Left lung (tissue), 10 donors: Measurements from ENCODE around the gene DNAL4. TPM values are rescaled to one million over a fixed set of nuclear protein-coding genes. Genes with fewer than 3 reads are reported as not detected.

Experiments used
- ATAC-seq: fragments of 200-7000 bp; cut with Tn5 transposase; one replicate; pipeline ENCODE4 v1.9.1; 2020; ENCODE audit warnings: moderate library complexity
- DNase-seq, 4 donors: peaks; one replicate each; pipeline ENCODE4 v3.0.0-alpha.2; 2013 to 2020
- H3K27ac ChIP-seq, 2 donors: fragments of 200-600 bp; sonication (generic) in 1 of 2; one replicate each; pipeline versions ENCODE4 v1.5.0 to v1.8.0; 2020 to 2021
- H3K27me3 ChIP-seq, 2 donors: fragments of 200-600 bp; sonication (generic) in 1 of 2; one replicate each; pipeline versions ENCODE4 v1.5.0 to v1.8.0; 2020 to 2021
- H3K36me3 ChIP-seq, 2 donors: fragments of 200-600 bp; sonication (generic) in 1 of 2; one replicate each; pipeline versions ENCODE4 v1.5.0 to v1.8.0; 2020 to 2021
- H3K4me1 ChIP-seq, 2 donors: fragments of 200-600 bp; one replicate each; pipeline ENCODE4 v1.8.0; 2021
- H3K4me3 ChIP-seq, 2 donors: fragments of 200-600 bp; sonication (generic) in 1 of 2; one replicate each; pipeline versions ENCODE4 v1.5.0 to v1.8.0; 2020 to 2021; ENCODE audit warnings: mild to moderate bottlenecking in 1 of 2
- H3K9me3 ChIP-seq, 2 donors: fragments of 200-600 bp; sonication (generic) in 1 of 2; one replicate each; pipeline versions ENCODE4 v1.5.0 to v1.8.0; 2020 to 2021
- CTCF ChIP-seq, 2 donors: fragments of 200-600 bp; sonication (generic) in 1 of 2; IDR thresholded peaks; one replicate each; pipeline versions ENCODE4 v1.5.0 to v1.8.0; 2021; ENCODE audit warnings: antibody characterized with exemption in 2 of 2
- intact Hi-C, 2 donors: fragments of 100-400 bp; cut with DNase I; formaldehyde crosslinking; loops; one replicate each; pipeline versions ENCODE4 v1.11.2 to v1.14.2; 2022
- polyA plus RNA-seq, 6 donors: library from polyadenylated mRNA; unstranded; fragments of 120-200 nt; gene quantifications; one replicate each; pipeline ENCODE4 v1.2.1, GENCODE V29; 2013; ENCODE audit not compliant: insufficient read length in 6 of 6
- total RNA-seq, 2 donors: library from RNA; stranded (reverse); fragmentation: NEBNext Ultra II Directional; extraction: Animal tissue kit (Norgen Biotek cat#: 25700); gene quantifications; one replicate each; pipeline ENCODE4 v1.2.1, GENCODE V29; 2021
- donor health status: DM: no; HTN: yes; CAD: no.
- donor health status: DM: no; HTN: no; CAD: no.

The DNAL4 gene
- total and polyA plus RNA-seq, 8 donors = 16.3 to 36.4 (median 34.0) TPM

GRCh38 chr22:38776086-38776485 is 17.9 kb downstream of the DNAL4 start:
- H3K4me3 ChIP-seq = no peak overlapping the region
- ATAC-seq = no peak
- H3K4me1 ChIP-seq = no peaks in the 10 kb centered on the region
- no peaks in the 10 kb centered on the region for H3K9me3 ChIP-seq
- H3K27me3 ChIP-seq = no peaks in the 10 kb centered on the region
- peaks cover 0 to 28% of the 10 kb centered on the region in 2 donors for H3K36me3 ChIP-seq
- no peak for DNase-seq
- no peak overlapping the region for H3K27ac ChIP-seq
- intact Hi-C loops = loop anchor here in 1 of 2 donors (10.0 kb wide), 1 partner anchor 229 kb away; no protein-coding TSS in a partner anchor
- no peak for TF ChIP-seq CTCF (IDR thresholded peaks at IDR 0.05)

GRCh38 chr22:38775656-38776055 is 18.3 kb downstream of the DNAL4 start:
- ATAC-seq (no peak), DNase-seq (no peak)
- Histone ChIP-seq H3K4me1 (no peaks in the 10 kb centered on the region), H3K4me3 (no peak overlapping the region), H3K36me3 (peaks cover 0 to 24% of the 10 kb centered on the region in 2 donors), H3K9me3 (no peaks in the 10 kb centered on the region), H3K27ac (no peak overlapping the region), H3K27me3 (no peaks in the 10 kb centered on the region)
- no peak for TF ChIP-seq CTCF (IDR thresholded peaks at IDR 0.05)
- intact Hi-C loops = loop anchor here in 1 of 2 donors (10.0 kb wide), 1 partner anchor 229 kb away; no protein-coding TSS in a partner anchor

GRCh38 chr22:38774496-38775166 is 19.3 kb downstream of the DNAL4 start:
- no peak for ATAC-seq
- TF ChIP-seq CTCF (IDR thresholded peaks at IDR 0.05) = no peak
- H3K36me3 ChIP-seq = peaks cover 0 to 14% of the 10 kb centered on the region in 2 donors
- no peaks in the 10 kb centered on the region for H3K27me3 ChIP-seq
- intact Hi-C loops = loop anchor here in 1 of 2 donors (10.0 kb wide), 1 partner anchor 230 kb away; no protein-coding TSS in a partner anchor
- H3K4me3 ChIP-seq = no peak overlapping the region
- H3K4me1 ChIP-seq = no peaks in the 10 kb centered on the region
- H3K9me3 ChIP-seq = no peaks in the 10 kb centered on the region
- DNase-seq = no peak
- no peak overlapping the region for H3K27ac ChIP-seq

- no peak overlapping the region for H3K27ac ChIP-seq
- peaks cover 0 to 4% of the 10 kb centered on the region in 2 donors for H3K36me3 ChIP-seq
- no peak overlapping the region for H3K4me3 ChIP-seq
- no peaks in the 10 kb centered on the region for H3K9me3 ChIP-seq
- no peak for TF ChIP-seq CTCF (IDR thresholded peaks at IDR 0.05)
- ATAC-seq (no peak), DNase-seq (no peak)
- intact Hi-C loops = loop anchor here in 1 of 2 donors (10.0 kb wide), 1 partner anchor 231 kb away; no protein-coding TSS in a partner anchor
- H3K4me1 ChIP-seq = no peaks in the 10 kb centered on the region
- no peaks in the 10 kb centered on the region for H3K27me3 ChIP-seq
These were observed 20.5 kb downstream of the DNAL4 start for GRCh38 chr22:38773363-38773946.

GRCh38 chr22:38772623-38772873 is 21.4 kb downstream of the DNAL4 start:
- no peaks in the 10 kb centered on the region for H3K27me3 ChIP-seq
- no peak overlapping the region for H3K4me3 ChIP-seq
- no peaks in the 10 kb centered on the region for H3K36me3 ChIP-seq
- intact Hi-C loops = loop anchor here in 1 of 2 donors (10.0 kb wide), 1 partner anchor 232 kb away; no protein-coding TSS in a partner anchor
- no peaks in the 10 kb centered on the region for H3K4me1 ChIP-seq
- H3K9me3 ChIP-seq = no peaks in the 10 kb centered on the region
- DNase-seq (no peak), ATAC-seq (no peak)
- H3K27ac ChIP-seq = no peak overlapping the region
- no peak for TF ChIP-seq CTCF (IDR thresholded peaks at IDR 0.05)
